Stimulated activated memory B cell treated with anti-CD40 and anti-IgM and Interleukin-4, amounts not matched to agents 10 μg/mL and 1 μg/mL and 100 μg/mL, for 72 hours (primary cell): ENCODE data around the gene DOC2A.

ENCODE experiments used
- ATAC-seq: fragments of 150-1000 bp; cut with Tn5 transposase; 2 replicates; pipeline ENCODE4 v1.10.0; 2021
- H3K27ac Mint-ChIP-seq: one replicate; pipeline ENCODE4 v1.8.0; 2022; ENCODE audit warnings: mild to moderate bottlenecking, mixed read lengths
- H3K27me3 Mint-ChIP-seq: one replicate; pipeline ENCODE4 v1.8.0; 2022; ENCODE audit warnings: mixed read lengths
- H3K36me3 Mint-ChIP-seq: one replicate; pipeline ENCODE4 v1.8.0; 2022; ENCODE audit warnings: mixed read lengths
- H3K4me1 Mint-ChIP-seq: one replicate; pipeline ENCODE4 v1.8.0; 2022; ENCODE audit warnings: mixed read lengths
- H3K4me3 Mint-ChIP-seq: one replicate; pipeline ENCODE4 v1.8.0; 2022; ENCODE audit warnings: mild to moderate bottlenecking, moderate library complexity, mixed read lengths
- H3K9me3 Mint-ChIP-seq: one replicate; pipeline ENCODE4 v1.8.0; 2022; ENCODE audit warnings: mixed read lengths

DOC2A gene

DNA sequence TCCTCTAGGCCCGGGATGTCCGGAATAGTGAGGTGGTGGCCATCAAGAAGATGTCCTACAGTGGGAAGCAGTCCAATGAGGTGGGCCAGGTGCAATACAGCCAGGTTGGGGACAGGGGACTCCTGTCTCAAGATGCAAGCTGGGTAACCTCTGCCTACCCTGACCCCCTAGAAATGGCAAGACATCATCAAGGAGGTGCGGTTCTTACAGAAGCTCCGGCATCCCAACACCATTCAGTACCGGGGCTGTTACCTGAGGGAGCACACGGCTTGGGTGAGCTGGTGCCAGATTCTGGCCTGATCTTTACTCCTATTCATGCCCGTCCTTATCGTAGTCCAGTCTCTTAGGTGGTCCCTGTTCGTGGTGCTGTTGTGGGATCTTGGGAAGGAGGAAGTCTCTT, 32.7 kb downstream of the DOC2A start:
- peaks cover 29% of the 10 kb centered on the region for H3K36me3 Mint-ChIP-seq
- H3K4me1 Mint-ChIP-seq: peaks cover 37% of the 10 kb centered on the region
- H3K27ac Mint-ChIP-seq: no peak overlapping the region
- no peak for ATAC-seq
- no peaks in the 10 kb centered on the region for H3K27me3 Mint-ChIP-seq
- no peak overlapping the region for H3K4me3 Mint-ChIP-seq
- H3K9me3 Mint-ChIP-seq: no peaks in the 10 kb centered on the region

DNA sequence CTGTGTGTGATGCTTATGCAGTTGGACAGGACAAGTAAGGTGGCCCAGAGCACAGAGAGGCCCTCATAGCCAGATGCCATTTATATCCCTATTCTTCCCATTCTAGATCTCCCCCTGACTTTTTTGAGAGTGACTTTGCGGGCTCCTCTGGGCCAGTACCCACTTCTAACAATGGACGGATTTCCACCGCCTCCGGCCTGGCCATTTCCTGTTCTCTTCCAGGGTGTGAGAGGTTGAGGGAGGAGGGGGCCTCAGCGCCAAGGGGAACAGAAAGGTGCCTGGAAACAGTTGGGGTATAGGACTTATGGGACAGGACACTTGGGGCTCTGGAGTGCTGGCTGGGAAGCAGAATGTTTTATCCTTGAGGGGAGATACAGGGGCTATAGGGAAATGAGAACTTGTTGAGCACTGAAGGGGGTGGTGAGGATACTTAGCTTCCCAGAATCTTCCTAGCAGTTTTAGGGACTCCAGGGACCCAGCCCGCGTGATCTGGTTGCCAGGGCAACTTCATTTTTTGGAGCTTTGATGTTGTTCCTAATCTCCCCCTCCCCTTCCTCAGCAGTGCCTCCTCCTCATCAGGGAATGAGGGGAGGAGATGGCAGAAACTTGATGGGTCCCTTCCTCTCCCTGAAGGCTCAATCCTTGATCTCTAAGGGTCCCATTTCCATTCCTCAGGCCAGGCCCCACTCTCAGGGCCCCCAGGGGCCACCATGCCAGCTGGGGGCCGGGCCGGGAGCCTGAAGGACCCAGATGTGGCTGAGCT, 33.6 kb downstream of the DOC2A start:
- ATAC-seq: no peak
- Mint-ChIP-seq H3K4me3 (no peak overlapping the region), H3K9me3 (no peaks in the 10 kb centered on the region), H3K36me3 (peaks cover 21% of the 10 kb centered on the region), H3K4me1 (peaks cover 39% of the 10 kb centered on the region), H3K27me3 (no peaks in the 10 kb centered on the region), H3K27ac (peak overlapping the region; percentile 80)

DNA sequence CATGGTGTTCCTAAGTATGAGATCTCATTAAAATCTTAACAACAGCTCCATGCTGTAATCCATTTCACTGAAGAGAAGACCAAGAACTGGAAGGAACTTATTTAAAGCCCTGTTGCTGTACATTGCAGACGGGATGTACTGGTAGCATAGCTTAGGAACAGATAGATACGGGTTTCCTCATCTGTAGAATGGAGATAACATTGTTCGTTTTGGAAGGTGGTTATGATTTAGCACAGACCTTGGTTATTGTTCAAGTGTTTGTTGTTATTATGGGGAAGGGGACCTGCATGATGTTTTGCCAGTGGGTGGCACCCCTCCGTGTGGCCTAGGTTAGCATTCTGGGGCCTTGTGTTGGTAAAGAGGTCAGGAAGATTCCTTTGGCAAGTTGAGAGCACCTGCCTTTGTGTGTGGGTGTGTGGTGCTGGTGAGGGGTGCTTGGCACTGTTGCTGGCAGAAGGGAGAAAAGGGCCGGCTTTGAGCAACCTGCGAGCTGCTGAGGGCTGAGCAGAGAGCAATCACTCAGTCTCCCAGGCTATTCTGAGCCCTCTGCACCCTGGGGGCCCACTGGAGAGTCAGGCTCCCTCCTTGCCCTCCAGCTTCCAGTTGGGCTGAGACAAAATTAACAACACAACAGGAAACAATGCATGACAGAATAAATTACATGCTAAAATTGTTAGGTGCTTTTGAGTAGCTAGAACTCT, 34.9 kb downstream of the DOC2A start:
- no peaks in the 10 kb centered on the region for H3K9me3 Mint-ChIP-seq
- H3K27ac Mint-ChIP-seq: peak overlapping the region; percentile 80
- H3K27me3 Mint-ChIP-seq: no peaks in the 10 kb centered on the region
- H3K36me3 Mint-ChIP-seq: peaks cover 25% of the 10 kb centered on the region
- H3K4me3 Mint-ChIP-seq: peak overlapping the region; percentile 93
- no peak for ATAC-seq
- H3K4me1 Mint-ChIP-seq: peaks cover 39% of the 10 kb centered on the region

GRCh38 chr16:29975134-29975538, 35.7 kb downstream of the DOC2A start:
- Mint-ChIP-seq H3K27me3 (no peaks in the 10 kb centered on the region), H3K36me3 (peaks cover 20% of the 10 kb centered on the region), H3K4me3 (peak overlapping the region; percentile 93), H3K27ac (peak overlapping the region; percentile 80), H3K9me3 (no peaks in the 10 kb centered on the region), H3K4me1 (peaks cover 39% of the 10 kb centered on the region)
- ATAC-seq: no peak

DNA sequence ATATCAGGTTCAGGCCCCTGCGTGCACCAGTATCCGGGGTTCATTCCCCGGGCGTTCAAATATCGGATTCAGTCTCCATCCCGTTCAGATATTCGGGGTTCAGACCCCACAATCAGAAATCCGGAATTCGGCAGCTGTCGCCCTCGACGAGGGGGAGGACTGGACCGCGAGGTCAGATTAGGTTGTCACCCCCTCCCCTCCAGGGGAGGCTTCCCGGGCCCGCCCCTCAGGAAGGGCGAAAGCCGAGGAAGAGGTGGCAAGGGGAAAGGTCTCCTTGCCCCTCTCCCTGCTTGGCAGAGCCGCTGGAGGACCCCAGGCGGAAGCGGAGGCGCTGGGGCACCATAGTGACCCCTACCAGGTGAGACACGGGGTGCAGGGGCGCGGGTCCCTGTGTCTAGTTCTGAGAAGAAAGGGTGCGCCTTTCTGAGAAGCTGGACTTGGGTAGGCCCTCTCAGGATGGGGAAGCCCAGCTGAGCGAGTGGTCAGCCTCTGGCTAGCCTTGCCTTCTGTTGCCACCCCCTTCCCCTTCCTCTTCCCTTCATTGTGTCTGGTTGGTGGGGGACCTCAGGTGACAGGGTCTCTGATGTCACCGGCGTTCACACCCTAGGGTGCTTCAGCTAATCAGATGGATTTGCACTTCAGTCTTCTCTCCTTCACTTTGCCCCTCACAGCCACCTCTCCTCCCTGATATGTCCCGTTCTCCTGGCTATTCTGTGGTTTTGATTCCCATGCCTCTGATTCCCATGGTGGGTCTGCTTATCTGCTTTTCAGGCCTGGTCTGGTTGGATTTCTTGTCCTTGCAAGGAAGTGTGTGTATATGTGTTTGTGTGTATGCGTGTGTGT, 36.3 kb downstream of the DOC2A start:
- Mint-ChIP-seq H3K36me3 (peaks cover 17% of the 10 kb centered on the region), H3K27me3 (no peaks in the 10 kb centered on the region), H3K9me3 (no peaks in the 10 kb centered on the region), H3K4me3 (peak overlapping the region; percentile 93), H3K4me1 (peaks cover 39% of the 10 kb centered on the region), H3K27ac (peak overlapping the region; percentile 80)
- ATAC-seq: no peak

DNA sequence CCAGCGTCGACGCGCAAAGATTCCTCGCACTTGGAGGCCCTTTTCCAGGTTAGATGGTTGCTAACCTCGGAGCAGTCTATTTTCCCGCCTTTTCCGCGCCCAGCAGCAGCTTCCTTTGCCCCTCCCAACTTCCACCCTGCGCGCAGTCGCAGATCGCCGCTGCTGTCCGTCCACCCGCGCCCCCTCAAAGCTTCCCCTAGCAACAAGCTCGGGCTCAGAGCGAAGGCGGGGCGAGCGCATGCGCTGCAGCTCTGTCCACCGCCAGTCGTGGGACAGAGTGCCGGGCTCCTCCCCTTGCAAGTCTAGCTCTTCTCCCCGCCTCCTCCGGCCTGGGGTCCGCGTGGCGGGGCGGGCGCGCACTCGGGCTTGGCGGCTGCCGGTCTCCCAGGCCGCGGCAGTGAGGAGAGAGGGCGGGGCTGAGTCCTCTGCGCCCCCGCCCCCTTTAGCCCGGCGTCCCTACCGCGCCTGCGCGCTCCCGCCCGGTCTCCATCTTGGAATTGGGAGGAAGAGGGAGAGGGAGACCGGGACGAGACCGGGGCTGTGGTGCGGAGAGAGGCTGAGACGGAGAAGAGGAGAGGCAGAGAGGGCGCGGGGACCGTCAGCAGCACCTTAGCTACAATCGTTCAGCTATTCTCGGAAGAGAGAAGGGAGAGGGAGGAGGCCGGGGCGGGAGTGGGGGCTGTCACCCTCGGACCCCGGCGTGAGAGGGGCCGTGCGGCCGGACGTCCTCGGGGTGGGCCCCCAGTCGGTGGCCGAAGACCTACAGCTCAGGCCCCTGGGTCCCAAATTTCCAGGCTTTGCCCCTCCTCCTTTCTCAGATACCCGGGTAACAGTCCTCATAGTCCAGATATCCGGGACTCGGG, 37.2 kb downstream of the DOC2A start, which contains the start of gene TAOK2:
Gene TAOK2, plus strand, starts transcription at position 485 of the 863 bp plus-strand sequence. CDS start 3,905 bp downstream, outside the sequence.
- Mint-ChIP-seq H3K27me3 (no peaks in the 10 kb centered on the region), H3K4me3 (peak within 1 kb of the TSS; percentile 93), H3K36me3 (peaks cover 16% of the 10 kb centered on the region), H3K27ac (peak within 1 kb of the TSS; percentile 80), H3K4me1 (peaks cover 39% of the 10 kb centered on the region), H3K9me3 (no peaks in the 10 kb centered on the region)
- peak; percentile 99 for ATAC-seq

DNA sequence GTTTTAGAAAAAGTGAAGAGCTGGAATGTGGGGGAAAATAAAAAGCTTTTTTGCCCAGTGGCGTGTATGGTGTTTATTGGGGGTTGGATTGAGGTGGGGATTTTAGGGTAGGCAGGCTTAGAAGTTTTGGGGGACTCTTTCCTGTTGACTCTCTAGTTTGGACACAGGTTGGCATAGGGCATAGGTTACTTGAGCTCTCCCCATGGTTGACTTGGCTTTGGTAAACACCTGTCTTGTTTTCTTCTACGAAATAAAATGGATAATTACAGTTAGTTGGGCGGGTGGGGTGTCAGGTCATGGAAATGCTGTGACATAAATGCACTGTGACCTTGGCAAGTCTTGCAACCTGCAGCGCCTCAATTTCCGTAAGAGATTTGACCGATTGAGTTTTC, 37.8 kb downstream of the DOC2A start:
- Mint-ChIP-seq H3K4me3 (peak overlapping the region; percentile 93), H3K9me3 (no peaks in the 10 kb centered on the region), H3K4me1 (peaks cover 39% of the 10 kb centered on the region), H3K36me3 (peaks cover 18% of the 10 kb centered on the region), H3K27me3 (no peaks in the 10 kb centered on the region), H3K27ac (peak overlapping the region; percentile 80)
- no peak for ATAC-seq

DNA sequence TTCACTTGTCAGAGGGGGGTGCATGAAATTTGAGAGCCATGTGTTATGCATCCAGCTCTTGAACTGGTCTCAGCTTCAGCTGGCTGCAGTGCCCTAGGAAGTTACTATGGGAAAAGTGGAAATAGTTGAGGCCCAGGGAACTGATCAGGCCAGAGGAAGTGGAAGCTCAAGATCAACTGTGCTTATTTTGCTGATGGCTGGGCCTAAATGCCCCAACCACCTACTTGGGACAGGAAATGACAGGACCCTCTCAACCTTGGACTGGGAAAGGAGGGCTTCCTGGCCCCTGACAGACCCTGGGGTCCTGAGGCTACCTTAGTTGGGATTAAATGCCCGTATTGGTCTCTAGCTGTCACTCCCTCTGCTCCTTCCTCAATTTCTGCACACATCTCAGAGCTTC, 38.3 kb downstream of the DOC2A start:
- Mint-ChIP-seq H3K4me3 (peak overlapping the region; percentile 93), H3K27ac (peak overlapping the region; percentile 80), H3K27me3 (no peaks in the 10 kb centered on the region), H3K4me1 (peaks cover 39% of the 10 kb centered on the region), H3K9me3 (no peaks in the 10 kb centered on the region), H3K36me3 (peaks cover 18% of the 10 kb centered on the region)
- no peak for ATAC-seq

DNA sequence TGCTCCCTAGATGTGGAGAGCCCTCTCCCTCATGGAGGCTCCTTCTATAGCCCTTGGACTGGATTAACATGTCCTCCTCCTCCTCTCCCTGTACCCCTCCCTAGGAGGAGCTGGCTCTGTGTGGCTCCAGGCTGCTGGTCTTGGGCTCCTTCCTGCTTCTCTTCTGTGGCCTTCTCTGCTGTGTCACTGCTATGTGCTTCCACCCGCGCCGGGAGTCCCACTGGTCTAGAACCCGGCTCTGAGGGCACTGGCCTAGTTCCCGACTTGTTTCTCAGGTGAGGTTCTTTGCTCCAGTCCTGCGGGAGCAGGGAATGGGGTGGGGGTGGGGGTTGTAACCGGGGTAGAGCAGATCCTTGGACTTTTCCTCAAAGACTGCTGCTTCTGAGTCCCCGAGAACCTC, 39.5 kb downstream of the DOC2A start:
- no peaks in the 10 kb centered on the region for H3K27me3 Mint-ChIP-seq

GRCh38 chr16:29968205-29968604, 42.6 kb downstream of the DOC2A start:
- H3K4me1 Mint-ChIP-seq: peaks cover 5% of the 10 kb centered on the region
- no peak overlapping the region for H3K4me3 Mint-ChIP-seq
- H3K9me3 Mint-ChIP-seq: no peaks in the 10 kb centered on the region
- H3K36me3 Mint-ChIP-seq: peaks cover 24% of the 10 kb centered on the region
- H3K27me3 Mint-ChIP-seq: no peaks in the 10 kb centered on the region
- no peak overlapping the region for H3K27ac Mint-ChIP-seq
- ATAC-seq: no peak

More for the DNA sequence above, 39.5 kb downstream of the DOC2A start:
- no peak for ATAC-seq
- no peak overlapping the region for H3K4me3 Mint-ChIP-seq
- peaks cover 19% of the 10 kb centered on the region for H3K36me3 Mint-ChIP-seq
- H3K27ac Mint-ChIP-seq: peak overlapping the region; percentile 80
- no peaks in the 10 kb centered on the region for H3K9me3 Mint-ChIP-seq
- peaks cover 27% of the 10 kb centered on the region for H3K4me1 Mint-ChIP-seq

GRCh38 chr16:29963021-29963743, 47.6 kb downstream of the DOC2A start:
- peaks cover 18% of the 10 kb centered on the region for H3K4me1 Mint-ChIP-seq
- H3K27me3 Mint-ChIP-seq: no peaks in the 10 kb centered on the region
- peaks cover 6% of the 10 kb centered on the region for H3K36me3 Mint-ChIP-seq
- H3K4me3 Mint-ChIP-seq: peak overlapping the region; percentile 88
- no peaks in the 10 kb centered on the region for H3K9me3 Mint-ChIP-seq
- H3K27ac Mint-ChIP-seq: peak overlapping the region; percentile 89
- no peak for ATAC-seq

- peaks cover 18% of the 10 kb centered on the region for H3K4me1 Mint-ChIP-seq
- H3K36me3 Mint-ChIP-seq: peaks cover 6% of the 10 kb centered on the region
- peak overlapping the region; percentile 88 for H3K4me3 Mint-ChIP-seq
- no peaks in the 10 kb centered on the region for H3K9me3 Mint-ChIP-seq
- H3K27me3 Mint-ChIP-seq: no peaks in the 10 kb centered on the region
- no peak for ATAC-seq
- H3K27ac Mint-ChIP-seq: peak overlapping the region; percentile 89
Observed at GRCh38 chr16:29962344-29962994, 48.4 kb downstream of the DOC2A start.

DNA sequence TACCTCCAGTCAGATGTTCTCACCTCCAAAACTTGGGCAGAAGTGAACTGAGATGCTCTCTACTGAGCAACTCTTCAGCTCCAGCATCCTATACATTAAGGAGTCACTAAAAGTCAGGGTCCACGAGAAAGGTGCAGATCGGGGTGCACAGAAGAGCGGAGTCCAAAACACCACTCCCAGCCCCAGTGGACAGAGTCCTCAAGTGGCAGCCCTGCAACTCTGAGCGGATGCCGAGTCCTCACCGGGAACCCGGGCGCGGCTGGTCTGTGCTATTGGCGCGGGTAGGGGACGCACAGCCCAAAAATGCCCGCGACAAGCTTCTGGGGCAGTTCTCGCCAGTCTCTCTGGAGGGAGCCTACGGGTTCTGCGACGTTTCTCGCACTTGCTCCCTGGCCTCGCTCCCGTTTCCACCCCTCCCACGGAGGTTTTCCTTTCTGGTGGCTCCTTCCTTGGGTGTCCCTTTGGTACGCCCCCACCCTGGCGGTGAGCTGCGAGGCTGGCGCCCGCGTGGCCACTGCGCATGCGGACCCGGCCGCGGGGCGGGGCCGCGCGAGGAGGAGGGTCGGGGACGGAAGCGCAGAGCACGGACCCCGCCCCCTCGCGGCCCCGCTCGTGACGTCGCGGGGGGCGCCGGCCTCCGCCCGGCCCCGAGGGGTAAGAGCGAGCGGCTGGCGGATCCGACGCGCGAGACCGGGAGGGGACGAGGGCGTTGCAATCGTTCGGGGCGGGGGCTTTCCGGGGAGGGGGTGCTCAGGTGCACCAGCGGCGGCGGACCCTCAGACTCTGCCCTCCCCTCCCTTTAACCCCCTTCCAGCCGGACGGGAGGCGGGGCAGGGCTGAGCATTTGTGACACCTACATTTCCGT, 49.1 kb downstream of the DOC2A start, which contains the start of gene TMEM219:
Gene TMEM219, plus strand, starts transcription at position 601 of the 865 bp plus-strand sequence. CDS start 1,065 bp downstream, outside the sequence.
- Mint-ChIP-seq H3K4me1 (peaks cover 18% of the 10 kb centered on the region), H3K4me3 (peak within 1 kb of the TSS; percentile 88), H3K9me3 (no peaks in the 10 kb centered on the region), H3K36me3 (peaks cover 6% of the 10 kb centered on the region), H3K27me3 (no peaks in the 10 kb centered on the region), H3K27ac (peak within 1 kb of the TSS; percentile 89)
- peak; percentile 96 for ATAC-seq
